Measurements from ENCODE around the gene XPO6.

GRCh38 chr16:28100810-28101532 lies 110.8 kb downstream of the XPO6 start:
- TF ChIP-seq CTCF (conservative IDR thresholded peaks at IDR 0.05; ENCODE audit: low read length), result no peak
- no peak for TF ChIP-seq EZH2phosphoT487 (IDR thresholded peaks at IDR 0.05; ENCODE audit: borderline replicate concordance, low read depth, low read length)
